Upper lobe of left lung (tissue), 6 donors: ENCODE data around the gene ATOSB. TPM values are rescaled to one million over a fixed set of nuclear protein-coding genes. Genes with fewer than 3 reads are reported as not detected.

Experiments
- ATAC-seq, 2 donors: fragments of 200-7000 bp; cut with Tn5 transposase; one replicate each; pipeline ENCODE4 v1.9.1; 2022; ENCODE audit warnings: mild to moderate bottlenecking in 2 of 2, moderate library complexity in 2 of 2; ENCODE audit not compliant: low FRiP score in 2 of 2
- DNase-seq, 2 donors: peaks; one replicate each; pipeline ENCODE4 v3.0.0-alpha.2; 2019 to 2020
- H3K27ac ChIP-seq, 4 donors: fragments of 200-600 bp; sonication (generic); one replicate each; pipeline ENCODE4 v1.5.1; 2016 to 2019
- H3K27me3 ChIP-seq, 4 donors: fragments of 200-600 bp; sonication (generic); one replicate each; pipeline ENCODE4 v1.5.1; 2017 to 2019
- H3K36me3 ChIP-seq, 4 donors: fragments of 200-600 bp; sonication (generic); one replicate each; pipeline ENCODE4 v1.5.1; 2016 to 2019
- H3K4me1 ChIP-seq, 4 donors: fragments of 200-600 bp; sonication (generic); one replicate each; pipeline ENCODE4 v1.5.1; 2018 to 2019
- H3K4me3 ChIP-seq, 4 donors: fragments of 200-600 bp; sonication (generic); one replicate each; pipeline ENCODE4 v1.5.1; 2017 to 2019; ENCODE audit warnings: mild to moderate bottlenecking in 2 of 4, moderate library complexity in 1 of 4
- H3K9me3 ChIP-seq, 4 donors: fragments of 200-600 bp; sonication (generic); one replicate each; pipeline ENCODE4 v1.5.1; 2018 to 2019
- EP300 ChIP-seq, 4 donors: sonication (generic); formaldehyde crosslinking; IDR thresholded peaks; one replicate each; pipeline ENCODE4 v1.5.1; 2017; ENCODE audit warnings: antibody characterized with exemption in 4 of 4, control low read depth in 2 of 4
- POLR2A ChIP-seq, 4 donors: fragments of 450-650 bp; IDR thresholded peaks; one replicate each; pipeline ENCODE4 v1.5.1; 2016 to 2017; ENCODE audit warnings: antibody characterized with exemption in 4 of 4, mild to moderate bottlenecking in 2 of 4
- POLR2AphosphoS5 ChIP-seq, 2 donors: sonication (generic); formaldehyde crosslinking; IDR thresholded peaks; one replicate each; pipeline ENCODE4 v1.5.1; 2017; ENCODE audit warnings: antibody characterized with exemption in 2 of 2
- WGBS, 2 donors: methylation state at CpG; one replicate each; pipeline ENCODE4 v1.1.5; 2017 to 2018; 5-methylcytosine and 5-hydroxymethylcytosine counted together
- total RNA-seq, 6 donors: library from RNA; depleted of rRNA in 4 of 6; stranded (reverse); fragments of >200 nt in 4 of 6; gene quantifications; one replicate each; pipeline versions ENCODE4 v1.1.0 to v1.2.1, GENCODE V29; 2016 to 2021
- TF ChIP-seq, protein P1 (sequence below), 6 experiments: fragments of 450-650 bp in 4 of 6; fragments of 200-600 bp in 2 of 6; sonication (generic) in 2 of 6; IDR thresholded peaks; one replicate each; pipeline ENCODE4 v1.5.1; 2016 to 2019; ENCODE audit warnings: antibody characterized with exemption in 6 of 6
- donor health status: DM: no; HTN: no; CAD: no; lungs with moderate emphysema.
- donor health status: DM: no; HTN: yes; CAD: no; lungs with severe emphysema.

ATOSB gene
- total RNA-seq, 6 donors from 2014 or later, result 14.6 to 38.6 (median 29.7) TPM

DNA sequence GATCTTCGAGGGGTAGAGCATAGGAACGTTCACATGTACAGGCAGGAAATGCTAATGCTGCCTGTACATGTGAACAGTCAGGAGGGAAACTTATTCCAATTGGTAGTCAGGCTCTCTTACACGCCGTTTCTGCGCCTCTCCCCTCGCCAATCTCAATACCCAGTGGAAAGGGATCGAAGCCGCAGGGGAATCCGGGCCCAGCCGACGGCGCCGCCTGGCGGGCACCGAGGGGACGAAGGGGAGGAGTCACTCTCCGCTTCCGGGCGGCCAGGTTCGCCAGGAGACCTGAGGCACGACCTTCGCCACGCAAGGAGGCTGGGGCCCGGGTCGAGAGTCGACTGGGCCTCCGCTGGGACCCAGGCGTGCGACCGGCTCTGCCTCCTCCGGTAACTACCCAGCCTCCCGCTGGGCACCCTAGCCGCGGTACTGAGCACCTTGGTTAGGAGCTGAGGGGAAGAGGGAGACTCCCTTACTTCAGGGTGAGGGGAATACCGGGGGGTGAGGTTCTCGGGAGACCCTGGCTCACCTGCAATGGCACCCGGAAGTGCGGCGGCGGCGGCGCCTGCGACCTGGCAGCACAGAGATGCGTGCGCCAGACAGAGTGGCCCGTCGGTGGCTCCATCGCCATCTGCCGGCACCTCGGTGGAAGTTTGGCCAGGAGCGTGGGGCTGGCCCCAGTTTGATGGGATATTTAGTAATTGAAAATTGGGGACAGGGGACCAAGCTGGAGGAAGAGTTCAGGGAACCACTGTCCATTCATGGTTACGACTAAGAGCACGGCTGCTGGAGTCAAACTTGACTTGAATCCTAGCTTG is 19.4 kb downstream of the ATOSB start, which contains the start of gene PIGO:
Gene PIGO (minus strand): TSS at position 557 of the 815 bp plus-strand sequence. CDS start 1,026 bp downstream, outside the sequence.
- ATAC-seq (peak; percentile 96 to 98), DNase-seq (peak; percentile 94 to 98)
- Histone ChIP-seq H3K27ac (peak within 1 kb of the TSS; percentile 94 to 99 (median 97)), H3K4me3 (peak within 1 kb of the TSS; percentile 66 to 87 (median 70)), H3K27me3 (no peaks in the 10 kb centered on the region), H3K4me1 (peaks cover 8 to 13% (median 12%) of the 10 kb centered on the region in 4 donors), H3K9me3 (no peaks in the 10 kb centered on the region), H3K36me3 (peaks cover 16 to 45% (median 32%) of the 10 kb centered on the region in 4 donors)
- WGBS, 2 donors, result 1 to 2% methylated on average over 39 to 53 of the region's 53 CpGs
- TF ChIP-seq, protein P1, sequence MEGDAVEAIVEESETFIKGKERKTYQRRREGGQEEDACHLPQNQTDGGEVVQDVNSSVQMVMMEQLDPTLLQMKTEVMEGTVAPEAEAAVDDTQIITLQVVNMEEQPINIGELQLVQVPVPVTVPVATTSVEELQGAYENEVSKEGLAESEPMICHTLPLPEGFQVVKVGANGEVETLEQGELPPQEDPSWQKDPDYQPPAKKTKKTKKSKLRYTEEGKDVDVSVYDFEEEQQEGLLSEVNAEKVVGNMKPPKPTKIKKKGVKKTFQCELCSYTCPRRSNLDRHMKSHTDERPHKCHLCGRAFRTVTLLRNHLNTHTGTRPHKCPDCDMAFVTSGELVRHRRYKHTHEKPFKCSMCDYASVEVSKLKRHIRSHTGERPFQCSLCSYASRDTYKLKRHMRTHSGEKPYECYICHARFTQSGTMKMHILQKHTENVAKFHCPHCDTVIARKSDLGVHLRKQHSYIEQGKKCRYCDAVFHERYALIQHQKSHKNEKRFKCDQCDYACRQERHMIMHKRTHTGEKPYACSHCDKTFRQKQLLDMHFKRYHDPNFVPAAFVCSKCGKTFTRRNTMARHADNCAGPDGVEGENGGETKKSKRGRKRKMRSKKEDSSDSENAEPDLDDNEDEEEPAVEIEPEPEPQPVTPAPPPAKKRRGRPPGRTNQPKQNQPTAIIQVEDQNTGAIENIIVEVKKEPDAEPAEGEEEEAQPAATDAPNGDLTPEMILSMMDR (IDR thresholded peaks at IDR 0.05), result peak; percentile 60 to 94 (median 92)
- TF ChIP-seq EP300 (IDR thresholded peaks at IDR 0.05), result no peak
- TF ChIP-seq POLR2A (IDR thresholded peaks at IDR 0.05), result peak in 3 of 4 donors; percentile 9 to 89 (median 74)
- TF ChIP-seq POLR2AphosphoS5 (IDR thresholded peaks at IDR 0.05), result peak; percentile 63 to 83

DNA sequence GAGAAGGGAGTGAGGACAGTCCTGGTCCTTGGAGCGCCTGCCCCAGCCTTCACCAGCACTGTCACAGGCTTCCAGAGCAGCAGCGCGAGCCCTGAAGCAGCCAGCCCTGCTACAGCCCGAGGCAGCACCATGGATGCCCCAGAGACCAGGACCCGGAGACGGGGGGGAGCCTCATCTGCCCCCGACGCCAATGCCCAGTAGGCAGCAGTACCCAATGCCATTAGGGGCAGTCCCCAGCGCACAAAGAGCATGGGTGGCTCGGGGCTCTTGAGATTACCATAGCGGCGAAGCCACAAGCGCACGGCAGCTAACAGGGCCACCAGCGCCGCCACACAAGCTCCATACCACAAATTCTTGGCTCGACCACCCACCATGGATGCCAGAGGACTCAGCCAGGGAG is 24.1 kb downstream of the ATOSB start:
- Histone ChIP-seq H3K36me3 (peaks cover 12 to 70% (median 50%) of the 10 kb centered on the region in 4 donors), H3K4me3 (no peak overlapping the region), H3K27ac (no peak overlapping the region), H3K9me3 (no peaks in the 10 kb centered on the region), H3K4me1 (peaks cover 8 to 10% (median 9%) of the 10 kb centered on the region in 4 donors), H3K27me3 (no peaks in the 10 kb centered on the region)
- ATAC-seq (no peak), DNase-seq (peak in 1 of 2 donors; percentile 52)
- TF ChIP-seq EP300 (IDR thresholded peaks at IDR 0.05), result no peak
- no peak for TF ChIP-seq POLR2AphosphoS5 (IDR thresholded peaks at IDR 0.05)
- TF ChIP-seq, protein P1 (IDR thresholded peaks at IDR 0.05), result no peak
- TF ChIP-seq POLR2A (IDR thresholded peaks at IDR 0.05), result no peak
- 80 to 96% methylated on average over 1 to 17 of the region's 17 CpGs for WGBS, 2 donors

DNA sequence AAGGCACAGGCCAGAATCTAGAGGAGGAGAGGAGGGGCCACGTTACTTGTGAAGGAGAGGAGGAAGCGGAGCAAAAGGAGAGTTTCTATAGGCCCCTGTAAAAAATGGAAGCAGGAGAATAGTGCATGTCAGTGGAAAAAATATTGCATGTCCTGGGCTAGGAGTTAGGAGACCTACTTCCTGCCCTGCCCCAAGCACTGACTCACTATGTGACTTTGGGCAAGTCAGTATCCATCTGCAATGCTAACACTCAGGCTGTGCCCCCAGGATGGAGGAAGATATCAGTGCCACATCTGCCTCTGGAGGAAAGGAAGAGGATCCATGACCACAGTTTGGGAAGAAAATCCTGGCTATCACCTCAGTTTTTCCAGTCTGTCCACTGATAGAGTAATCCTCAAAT is 26.2 kb downstream of the ATOSB start:
- WGBS, 2 donors, result 78 to 95% methylated on average over 2 of the region's 2 CpGs
- DNase-seq (no peak), ATAC-seq (no peak)
- no peak overlapping the region for H3K27ac ChIP-seq
- H3K9me3 ChIP-seq, result no peaks in the 10 kb centered on the region
- H3K27me3 ChIP-seq, result no peaks in the 10 kb centered on the region
- no peak overlapping the region for H3K4me3 ChIP-seq
- no peaks in the 10 kb centered on the region for H3K4me1 ChIP-seq
- TF ChIP-seq POLR2A (IDR thresholded peaks at IDR 0.05) (no peak), EP300 (IDR thresholded peaks at IDR 0.05) (no peak), POLR2AphosphoS5 (IDR thresholded peaks at IDR 0.05) (no peak)
- TF ChIP-seq, protein P1 (IDR thresholded peaks at IDR 0.05), result no peak
- H3K36me3 ChIP-seq, result peaks cover 12 to 74% (median 50%) of the 10 kb centered on the region in 4 donors

DNA sequence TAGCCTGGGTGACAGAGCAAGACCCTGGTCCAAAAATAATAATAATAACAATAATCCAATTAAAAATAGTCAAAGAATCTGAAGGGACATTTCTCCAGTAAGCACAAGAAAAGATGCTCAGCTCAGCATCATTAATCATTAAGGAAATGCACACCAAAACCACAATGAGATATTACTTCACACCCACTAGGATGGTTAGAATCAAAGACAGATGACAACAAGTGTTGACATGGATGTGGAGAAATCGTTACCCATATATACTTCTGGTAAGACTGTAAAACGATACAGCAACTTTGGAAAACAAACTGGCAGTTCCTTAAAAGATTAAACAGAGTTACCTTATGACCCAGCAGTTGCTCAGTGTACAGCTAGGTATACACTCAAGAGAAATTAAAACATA is 30.6 kb downstream of the ATOSB start:
- WGBS, 2 donors, result 71 to 81% methylated on average over 2 of the region's 2 CpGs
- TF ChIP-seq POLR2A (IDR thresholded peaks at IDR 0.05) (no peak), EP300 (IDR thresholded peaks at IDR 0.05) (no peak), POLR2AphosphoS5 (IDR thresholded peaks at IDR 0.05) (no peak)
- TF ChIP-seq, protein P1 (IDR thresholded peaks at IDR 0.05), result no peak
- Histone ChIP-seq H3K27ac (no peak overlapping the region), H3K4me3 (no peak overlapping the region), H3K9me3 (no peaks in the 10 kb centered on the region), H3K36me3 (peaks cover 6 to 38% (median 25%) of the 10 kb centered on the region in 4 donors), H3K27me3 (no peaks in the 10 kb centered on the region), H3K4me1 (peaks cover 0 to 6% (median 4%) of the 10 kb centered on the region in 4 donors)
- ATAC-seq (no peak), DNase-seq (no peak)
